ENCODE data around the gene COL17A1.

Gene COL17A1

DNA sequence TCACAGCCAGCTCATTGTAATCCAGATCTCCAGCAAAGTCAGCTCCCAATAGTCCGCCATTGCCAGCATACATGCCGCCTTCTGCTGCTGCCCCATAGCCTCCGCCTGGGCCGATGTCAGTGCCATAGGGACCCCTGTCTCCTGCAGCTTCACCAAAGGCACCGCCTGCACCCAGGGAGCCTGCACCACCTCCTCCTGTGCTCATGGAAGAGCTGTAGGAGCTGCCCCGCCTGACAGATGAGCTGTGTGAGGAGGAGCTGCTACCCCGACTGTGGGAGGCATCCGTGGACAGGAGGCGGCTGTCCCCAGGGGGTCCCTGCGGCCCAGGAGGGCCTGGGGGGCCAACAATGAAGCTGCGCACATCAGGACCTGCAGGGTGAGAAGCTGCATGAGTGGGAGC lies 51.7 kb downstream of the COL17A1 start:
- DNase-seq (ENCODE audit: low read depth in 2 of 2) = no peak

DNA sequence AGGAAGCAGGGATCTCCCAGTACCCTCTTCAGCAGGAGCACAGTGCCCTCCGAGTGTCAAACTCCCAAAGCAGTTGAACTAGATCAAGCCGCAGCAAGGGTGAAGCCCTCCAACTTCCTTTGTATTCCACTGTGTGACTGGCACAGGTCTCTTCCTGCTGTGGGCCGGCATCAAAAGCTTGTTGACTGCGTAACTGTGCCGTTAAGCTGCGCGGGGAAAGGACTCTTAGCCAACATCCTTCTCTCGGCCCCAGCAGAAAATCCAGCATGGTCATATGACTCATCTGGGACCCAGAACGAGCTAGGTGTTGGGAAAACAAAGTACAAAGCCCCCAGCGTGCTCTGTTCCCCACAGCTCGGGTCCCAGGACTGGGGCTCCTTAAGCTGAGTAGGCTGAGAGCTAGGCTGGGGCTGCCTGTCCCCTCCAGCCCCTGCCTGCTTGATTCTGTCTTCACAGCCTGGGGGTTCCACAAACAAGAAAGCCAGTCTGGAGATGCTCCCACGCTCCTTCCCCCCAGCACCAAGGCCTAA lies 52.2 kb downstream of the COL17A1 start:
- DNase-seq (ENCODE audit: low read depth in 2 of 2) = no peak

DNA sequence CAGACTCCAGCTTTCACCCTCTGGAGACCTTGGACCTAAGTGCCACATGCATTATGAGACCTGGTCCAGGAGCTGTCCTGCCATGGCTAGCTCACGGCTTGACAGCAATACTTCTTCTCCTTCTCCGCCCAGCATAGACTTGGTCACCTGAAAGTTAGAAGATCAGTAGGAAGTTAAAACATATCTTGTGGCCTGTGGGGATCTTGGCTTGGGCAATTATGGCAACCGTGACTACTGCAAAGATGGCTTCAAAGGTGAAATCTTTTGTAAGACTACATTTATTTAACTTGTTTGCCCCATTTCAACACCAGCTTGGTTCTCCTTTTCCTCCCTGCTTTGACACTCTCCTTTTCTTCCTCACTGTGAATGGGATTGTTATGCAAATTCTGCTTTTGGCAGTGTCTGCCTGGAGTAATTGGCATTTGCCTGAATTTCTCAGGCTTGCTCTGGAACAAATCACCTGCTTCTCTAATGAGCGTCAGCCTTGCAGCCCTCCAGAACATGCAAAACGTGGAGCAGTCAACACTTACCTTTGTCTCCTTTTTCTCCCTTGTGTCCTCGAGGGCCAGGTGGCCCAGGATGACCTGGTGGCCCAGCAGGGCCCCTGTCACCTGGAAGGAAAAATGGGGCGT lies 53.4 kb downstream of the COL17A1 start:
- DNase-seq (ENCODE audit: low read depth in 2 of 2) = no peak

DNA sequence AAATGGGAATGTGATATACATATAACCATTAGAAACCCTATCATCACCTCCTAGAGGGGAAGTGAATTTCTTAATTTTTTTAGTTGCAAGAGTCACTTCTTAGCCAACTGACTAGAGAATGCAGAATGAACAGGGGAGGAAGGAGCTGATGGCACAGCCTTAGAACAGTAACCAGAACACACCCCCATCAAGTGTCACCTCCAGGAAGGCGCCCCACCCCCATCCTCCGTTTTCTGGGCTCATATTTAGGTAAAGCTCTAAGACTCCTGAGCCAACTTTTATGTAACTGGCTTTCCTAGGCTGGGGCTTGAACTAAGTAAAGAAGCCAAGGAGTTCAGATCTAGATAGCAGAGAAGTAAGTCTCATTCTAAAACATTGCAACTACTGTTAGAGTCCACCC lies 54.0 kb downstream of the COL17A1 start:
- no peak for DNase-seq (ENCODE audit: low read depth in 2 of 2)

DNA sequence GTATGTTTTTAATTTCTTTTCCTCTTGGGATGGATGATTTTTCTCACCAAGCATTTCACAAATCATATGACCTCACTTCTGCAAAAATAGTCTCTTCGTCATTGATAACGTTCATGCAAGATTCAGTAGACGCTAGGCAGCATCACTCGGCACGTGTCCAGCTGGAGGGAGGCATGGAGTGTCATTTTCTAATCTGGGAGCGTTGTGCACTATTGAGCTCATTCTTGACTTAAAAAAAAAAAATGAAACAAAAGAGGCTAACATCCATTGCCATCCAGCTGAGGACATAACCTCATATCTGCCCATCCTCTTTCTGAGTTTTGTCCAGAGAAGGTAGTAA lies 56.2 kb downstream of the COL17A1 start:
- peak; percentile 44 to 45 for DNase-seq (ENCODE audit: low read depth in 2 of 2)

DNA sequence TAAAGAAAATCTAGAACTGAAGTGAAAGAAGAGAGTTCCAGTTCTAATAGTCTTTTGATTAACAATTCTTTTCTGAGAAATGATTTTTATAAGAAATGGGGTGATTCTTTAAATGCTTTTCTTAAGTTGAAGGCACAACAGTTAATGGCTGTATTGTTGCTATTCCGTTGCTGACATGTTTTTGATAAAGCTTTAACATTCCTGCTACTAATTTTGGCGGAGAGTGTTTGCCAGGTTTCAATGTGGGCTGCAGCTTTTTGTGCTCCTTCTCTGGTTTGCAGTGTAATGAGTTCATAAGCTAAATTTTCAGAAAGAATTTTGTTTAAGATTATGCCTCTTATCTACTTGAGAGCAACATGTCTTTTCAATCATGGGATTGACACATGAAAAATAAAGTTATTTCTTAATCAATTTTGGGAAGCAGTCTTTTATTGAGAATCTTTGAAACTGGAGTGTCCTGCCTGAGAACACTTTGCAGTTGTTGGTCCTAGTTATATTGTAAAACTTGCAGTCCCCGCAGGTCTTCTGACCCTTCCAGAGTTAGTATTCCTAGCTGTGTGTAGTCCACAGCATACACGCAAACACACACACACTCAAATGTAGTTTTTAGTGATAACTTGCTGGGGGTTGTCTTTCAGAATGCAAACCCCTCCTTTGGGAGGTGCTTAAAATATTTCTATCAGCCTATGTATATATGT lies 56.7 kb downstream of the COL17A1 start:
- no peak for DNase-seq (ENCODE audit: low read depth in 2 of 2)

DNA sequence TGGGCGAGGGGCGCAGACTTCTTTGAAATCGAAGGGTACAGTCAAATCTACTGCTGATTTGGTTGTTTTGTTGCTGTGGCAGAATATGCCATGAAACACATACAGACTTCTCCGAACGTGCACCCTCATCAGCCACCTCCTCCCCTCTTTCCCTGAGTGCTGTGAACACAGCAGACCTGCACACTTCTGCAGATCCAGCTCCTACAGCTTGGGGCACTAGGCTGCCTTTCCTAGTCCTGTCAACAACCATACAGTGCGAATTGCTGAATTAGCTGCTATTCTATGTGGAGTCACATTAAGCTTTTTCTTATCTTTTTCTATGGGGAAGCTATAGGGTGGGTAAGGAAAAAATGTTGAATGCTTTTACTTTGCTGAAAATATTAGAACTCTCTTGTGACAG lies 57.5 kb downstream of the COL17A1 start:
- DNase-seq (ENCODE audit: low read depth in 2 of 2) = no peak

DNA sequence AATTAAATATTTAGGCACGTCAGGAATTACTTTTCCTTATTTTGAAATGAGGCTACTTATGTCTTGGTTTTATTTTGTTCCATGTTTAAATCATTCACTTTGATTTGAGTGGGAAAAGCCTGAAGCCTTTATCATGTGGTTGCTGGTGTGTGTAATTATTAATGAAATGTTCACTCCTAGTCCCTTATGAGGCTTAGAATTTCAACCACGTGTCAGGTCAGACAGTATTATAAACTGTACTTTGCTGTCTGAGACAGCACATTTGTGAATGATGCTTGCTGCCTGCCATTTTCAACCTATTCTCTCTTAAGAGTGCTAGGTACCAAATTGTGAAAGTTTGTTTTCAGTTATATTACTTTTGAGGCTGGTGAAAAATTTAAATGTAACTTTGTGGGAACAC lies 58.9 kb downstream of the COL17A1 start:
- no peak for DNase-seq (ENCODE audit: low read depth in 2 of 2)

DNA sequence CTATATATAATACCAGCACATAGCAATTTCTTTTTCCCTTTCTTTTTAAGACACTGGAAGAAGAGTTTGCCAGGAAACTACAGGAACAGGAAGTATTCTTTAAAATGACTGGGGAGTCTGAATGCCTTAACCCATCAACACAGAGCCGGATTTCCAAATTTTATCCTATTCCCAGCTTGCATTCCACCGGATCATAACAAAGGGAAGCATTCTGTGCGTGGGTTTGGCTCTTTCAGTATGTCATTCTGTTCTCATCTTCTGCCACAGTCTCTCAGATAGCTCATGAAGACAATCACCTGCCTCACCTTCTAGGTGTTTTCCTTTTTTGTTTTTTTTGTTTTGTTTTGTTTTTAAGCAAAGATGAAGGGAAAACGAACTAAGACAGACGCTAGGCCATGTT lies 60.2 kb downstream of the COL17A1 start:
- DNase-seq (ENCODE audit: low read depth in 2 of 2) = no peak

DNA sequence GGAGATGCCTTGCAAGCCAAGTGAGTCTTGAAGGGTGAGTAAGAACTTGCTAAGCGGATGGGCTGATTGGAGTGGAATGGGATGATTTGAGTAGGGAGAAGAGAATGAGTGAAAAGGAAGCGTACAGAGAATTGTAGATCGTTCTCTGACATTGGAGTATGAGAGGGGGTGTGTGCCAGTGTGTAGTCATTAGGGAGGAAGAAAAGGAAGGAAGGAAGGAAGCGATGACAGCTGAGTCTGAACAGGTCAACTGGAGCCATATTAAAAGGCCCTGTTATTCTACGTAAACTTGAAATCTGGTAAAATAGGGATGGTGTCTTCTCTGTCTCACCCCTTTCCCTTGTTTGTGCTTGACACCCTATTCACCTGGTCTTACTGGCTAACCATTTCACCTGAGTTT lies 63.7 kb downstream of the COL17A1 start:
- no peak for DNase-seq (ENCODE audit: low read depth in 2 of 2)

DNA sequence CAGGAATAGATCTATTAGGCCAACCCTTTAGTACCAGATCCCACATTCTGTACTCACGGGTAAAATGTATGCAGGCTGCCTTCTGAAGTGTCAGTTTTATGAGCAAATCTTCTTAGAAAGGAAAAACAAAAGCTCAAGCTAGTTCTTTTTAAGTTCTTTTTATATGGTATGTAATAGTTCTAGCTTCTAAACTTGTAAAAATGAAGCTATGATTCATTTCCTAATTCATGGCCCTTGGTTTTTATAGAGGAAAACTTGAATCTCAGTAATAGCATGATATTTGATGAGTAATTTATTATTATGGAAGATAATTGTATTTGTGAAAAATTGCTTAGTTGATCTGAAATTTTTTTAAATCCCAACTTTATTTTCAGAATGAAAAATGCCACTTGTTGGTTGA lies 64.4 kb downstream of the COL17A1 start:
- no peak for DNase-seq (ENCODE audit: low read depth in 2 of 2)

DNA sequence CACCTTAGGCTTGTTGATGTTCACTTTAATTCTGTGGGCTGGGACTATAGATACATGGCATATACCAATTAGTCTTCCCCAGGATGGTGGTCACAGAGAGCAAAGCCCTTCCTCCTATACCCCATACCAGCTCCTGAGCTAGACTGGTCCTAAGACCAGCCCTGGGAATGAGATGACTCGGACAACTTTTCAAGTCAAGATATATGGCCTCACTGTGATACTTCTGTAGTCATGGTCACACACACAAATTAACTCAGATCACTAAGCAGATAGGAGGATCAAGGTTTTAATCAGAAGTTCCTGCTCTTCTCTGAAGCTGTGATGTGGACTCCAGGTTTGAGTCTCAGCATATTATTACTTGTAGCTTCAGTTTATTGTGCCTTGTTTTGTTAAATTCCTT lies 65.7 kb downstream of the COL17A1 start:
- DNase-seq (ENCODE audit: low read depth in 2 of 2) = no peak

DNA sequence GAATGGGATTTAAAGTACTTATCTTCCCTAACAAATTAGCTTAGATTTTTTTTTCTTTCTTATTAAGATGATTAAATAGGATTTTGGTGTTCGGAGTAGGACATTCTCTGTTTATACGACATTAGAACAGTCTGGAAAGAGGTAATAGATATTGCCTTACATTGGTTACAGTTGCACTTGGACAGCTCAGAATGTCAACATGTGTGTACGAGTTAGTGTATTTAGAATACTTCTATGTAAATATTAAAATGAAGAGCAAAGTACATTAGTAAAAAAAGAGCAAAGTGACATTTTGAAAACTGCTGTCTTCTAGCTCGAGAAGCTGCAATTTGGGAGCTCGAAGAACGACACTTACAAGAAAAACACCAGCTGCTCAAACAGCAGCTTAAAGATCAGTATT lies 67.2 kb downstream of the COL17A1 start:
- DNase-seq (ENCODE audit: low read depth in 2 of 2) = no peak

DNA sequence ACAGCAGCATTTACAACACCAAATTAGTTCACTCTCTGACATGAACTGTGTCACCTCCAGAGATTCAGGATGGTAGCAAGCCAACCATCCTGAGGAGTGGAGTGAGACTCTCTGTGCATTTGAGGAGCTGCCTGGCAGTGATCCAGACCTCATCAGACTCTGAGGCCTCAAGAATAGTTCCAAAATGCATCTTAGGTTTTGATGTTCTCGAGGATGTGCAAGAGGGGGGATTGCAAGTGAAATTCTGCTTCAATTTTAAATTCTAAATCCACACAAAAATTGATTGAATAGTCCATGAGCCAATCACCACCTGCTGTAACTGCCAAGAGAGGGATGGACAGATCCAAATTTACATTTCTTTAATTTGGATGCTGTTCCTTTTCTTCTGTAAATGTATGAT lies 69.0 kb downstream of the COL17A1 start:
- DNase-seq (ENCODE audit: low read depth in 2 of 2) = no peak

DNA sequence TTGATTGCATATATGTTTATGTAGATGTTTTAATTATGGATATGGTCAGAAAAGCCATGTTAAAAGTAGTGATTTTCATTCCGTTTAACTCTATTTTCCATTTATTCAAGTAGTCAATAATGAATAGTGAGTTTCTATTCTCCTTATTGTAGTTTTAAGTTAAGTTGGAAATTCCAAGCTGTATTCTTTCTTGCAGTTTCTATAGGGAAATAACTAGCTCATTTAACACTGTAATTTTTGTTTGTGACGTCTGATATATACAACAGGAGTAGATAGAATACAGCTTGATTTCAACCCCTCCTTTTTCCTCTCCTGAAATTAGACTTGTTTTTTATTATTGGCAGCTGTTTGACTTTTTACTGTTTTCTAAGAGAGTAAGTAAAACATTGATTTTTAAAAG lies 71.5 kb downstream of the COL17A1 start:
- DNase-seq (ENCODE audit: low read depth in 2 of 2) = no peak

DNA sequence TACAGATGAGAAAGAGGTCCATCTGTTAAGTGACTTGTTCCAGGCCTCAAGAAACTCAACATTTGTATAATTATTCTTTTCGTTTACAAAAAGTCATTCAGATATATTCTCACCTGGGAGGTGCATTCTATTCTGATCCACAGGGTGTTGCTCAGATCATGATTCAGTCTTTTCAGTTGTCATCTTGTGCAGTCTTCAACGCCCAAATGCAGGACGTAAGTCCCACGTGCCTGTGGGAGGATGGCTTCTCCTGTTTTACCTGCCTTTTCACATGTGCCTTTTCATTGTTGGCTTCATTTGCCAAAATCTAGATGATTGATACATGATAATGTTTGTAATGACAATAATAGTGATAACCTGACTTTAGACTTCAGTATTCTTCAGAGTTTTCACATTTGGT lies 72.2 kb downstream of the COL17A1 start:
- no peak for DNase-seq (ENCODE audit: low read depth in 2 of 2)

DNA sequence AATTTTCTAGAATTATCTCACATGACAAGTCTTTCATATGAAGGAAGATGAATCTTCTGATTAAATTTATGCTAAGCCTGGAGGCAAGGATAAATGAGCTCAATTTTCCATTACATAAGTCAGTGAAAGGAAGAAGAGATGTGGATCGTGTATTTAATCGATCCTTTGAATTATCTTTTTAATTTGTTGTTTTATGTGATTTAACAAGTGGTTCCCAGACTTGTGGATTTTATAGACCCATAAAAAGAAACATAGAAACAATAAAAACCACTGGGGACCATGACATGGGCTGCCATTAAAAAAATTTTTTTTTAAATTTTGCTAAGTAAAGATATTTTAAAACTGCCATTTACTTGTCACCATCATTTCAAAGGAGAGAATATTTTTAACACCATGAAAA lies 73.8 kb downstream of the COL17A1 start:
- no peak for DNase-seq (ENCODE audit: low read depth in 2 of 2)

DNA sequence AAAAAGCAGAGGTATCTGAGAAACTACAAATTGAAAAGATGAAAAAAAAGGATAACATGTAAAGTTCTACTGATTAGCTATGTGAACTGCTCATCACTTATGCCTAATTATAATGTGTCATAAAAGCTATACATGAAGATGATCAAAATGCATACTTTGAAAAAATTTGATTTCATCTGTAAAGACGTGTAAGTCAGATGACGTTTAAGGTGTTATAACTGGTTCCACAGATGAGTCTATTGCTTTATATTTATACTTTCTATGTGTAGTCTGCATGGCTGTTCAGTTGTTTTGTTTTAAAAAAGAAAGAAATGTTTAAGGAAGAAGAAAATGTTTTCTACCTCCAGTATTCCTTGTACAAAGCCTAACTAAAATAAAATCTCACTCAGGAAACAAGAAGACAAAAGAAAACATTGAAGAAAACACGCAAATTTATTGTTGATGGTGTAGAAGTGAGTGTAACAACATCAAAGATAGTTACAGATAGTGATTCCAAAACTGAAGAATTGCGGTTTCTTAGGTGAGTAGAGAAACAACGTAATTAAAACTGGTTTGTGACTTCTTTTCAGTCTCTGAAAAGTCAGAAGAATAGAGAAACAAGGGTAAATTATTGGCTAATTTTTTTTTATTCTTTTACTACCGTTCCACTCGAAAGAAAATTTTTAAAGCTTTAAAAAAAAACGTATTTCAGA lies 80.4 kb downstream of the COL17A1 start:
- DNase-seq (ENCODE audit: low read depth in 2 of 2) = no peak

DNA sequence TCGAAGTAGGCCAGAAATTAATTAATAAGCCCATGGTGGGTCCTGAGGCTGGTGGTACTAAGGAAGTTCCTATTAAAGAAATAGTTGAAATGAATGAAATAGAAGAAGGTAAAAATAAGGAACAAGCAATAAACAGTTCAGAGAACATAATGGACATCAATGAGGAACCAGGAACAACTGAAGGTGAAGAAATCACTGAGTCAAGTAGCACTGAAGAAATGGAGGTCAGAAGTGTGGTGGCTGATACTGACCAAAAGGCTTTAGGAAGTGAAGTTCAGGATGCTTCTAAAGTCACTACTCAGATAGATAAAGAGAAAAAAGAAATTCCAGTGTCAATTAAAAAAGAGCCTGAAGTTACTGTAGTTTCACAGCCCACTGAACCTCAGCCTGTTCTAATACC lies 82.8 kb downstream of the COL17A1 start:
- DNase-seq (ENCODE audit: low read depth in 2 of 2) = no peak

DNA sequence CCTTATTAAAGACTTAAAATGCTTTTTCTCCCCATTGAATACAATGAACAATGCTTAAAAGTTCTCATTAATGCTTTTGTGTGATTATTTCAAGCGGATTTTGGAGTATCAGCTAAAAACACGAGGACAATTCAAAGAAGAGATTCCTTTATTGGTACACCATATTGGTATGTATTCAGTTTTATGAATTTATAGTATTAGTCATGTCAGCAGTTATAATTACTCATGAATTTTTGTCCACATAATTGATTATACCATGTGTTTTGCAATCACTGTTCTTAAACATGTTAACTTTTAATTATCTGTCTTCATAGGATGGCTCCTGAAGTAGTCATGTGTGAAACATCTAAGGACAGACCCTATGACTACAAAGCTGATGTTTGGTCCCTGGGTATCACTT lies 86.9 kb downstream of the COL17A1 start:
- no peak for DNase-seq (ENCODE audit: low read depth in 2 of 2)

DNA sequence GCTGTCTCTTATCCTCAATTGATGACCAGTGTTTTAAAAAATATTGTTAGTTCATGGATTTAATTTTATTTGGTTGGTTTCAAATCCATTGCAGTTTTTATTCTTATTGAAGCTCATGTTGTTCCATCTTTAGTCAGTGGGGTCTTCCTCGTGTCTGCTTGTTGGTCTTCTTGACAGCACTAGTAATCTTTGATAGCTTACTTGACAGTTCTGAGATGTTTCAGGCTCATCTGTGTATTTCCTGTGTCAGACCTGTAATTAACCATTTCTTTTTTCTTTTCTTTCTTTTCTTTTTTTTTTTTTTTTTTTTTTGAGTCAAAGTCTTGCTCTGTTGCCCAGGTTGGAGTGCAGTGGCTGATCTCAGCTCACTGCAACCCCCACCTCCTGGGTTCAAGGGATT lies 90.5 kb downstream of the COL17A1 start:
- no peak for DNase-seq (ENCODE audit: low read depth in 2 of 2)

DNA sequence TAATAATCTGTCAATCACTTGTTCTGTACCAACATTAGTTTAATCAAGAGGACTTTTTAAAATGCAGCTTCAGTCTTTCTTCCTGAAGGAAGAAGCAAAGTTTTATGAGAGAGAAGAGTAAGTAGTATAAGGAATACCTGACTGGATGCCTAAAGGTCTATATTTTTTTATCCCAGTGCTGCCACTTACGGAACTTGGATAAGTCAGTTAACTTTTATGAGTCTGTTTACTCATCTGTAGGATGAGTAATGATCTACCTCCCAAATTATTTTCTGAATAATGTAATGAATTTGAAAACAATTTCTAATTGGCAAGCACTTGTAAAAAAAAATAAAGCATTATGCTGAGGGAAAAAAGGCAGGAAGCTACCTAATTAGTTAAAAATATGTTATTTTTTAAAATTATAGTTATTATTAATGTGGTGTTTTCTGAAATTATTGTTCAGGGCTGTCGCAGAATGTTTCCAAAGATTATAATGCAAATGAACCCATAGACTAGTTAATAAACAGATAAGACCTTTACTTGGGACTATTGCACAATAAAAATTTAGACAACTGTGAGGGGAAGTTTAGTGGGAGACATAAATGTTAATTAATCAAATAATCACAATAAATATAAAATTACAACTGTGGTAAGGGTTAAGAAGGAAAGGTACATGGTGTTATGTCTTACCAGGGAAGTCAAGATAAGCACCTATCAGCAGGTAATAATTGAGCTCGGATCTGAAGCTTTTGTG lies 94.1 kb downstream of the COL17A1 start:
- DNase-seq (ENCODE audit: low read depth in 2 of 2) = no peak

DNA sequence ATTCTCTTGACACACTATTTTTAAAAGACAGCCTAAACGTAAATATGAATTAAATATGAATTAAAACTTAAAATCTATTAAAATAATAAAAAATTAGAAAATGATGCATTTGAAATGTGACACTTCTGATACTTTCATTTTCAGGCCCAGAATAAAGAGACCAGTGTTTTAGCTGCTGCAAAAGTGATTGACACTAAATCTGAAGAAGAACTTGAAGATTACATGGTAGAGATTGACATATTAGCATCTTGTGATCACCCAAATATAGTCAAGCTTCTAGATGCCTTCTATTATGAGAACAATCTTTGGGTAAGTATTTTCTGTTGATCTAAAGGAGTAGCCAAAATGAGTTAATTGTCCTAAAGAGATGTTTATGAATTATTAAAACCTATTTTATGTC lies 95.1 kb downstream of the COL17A1 start:
- no peak for DNase-seq (ENCODE audit: low read depth in 2 of 2)

Data from fibroblast of skin of left biceps (primary cell).